ENCODE measurements around the gene KRTAP10-12. TPM values are rescaled to one million over a fixed set of nuclear protein-coding genes. Genes with fewer than 3 reads are reported as not detected.

The KRTAP10-12 gene
- total and polyA plus RNA-seq, 10 donors: not detected

GRCh38 chr21:44730951-44731579 is 34.1 kb downstream of the KRTAP10-12 start:
- intact Hi-C loops (cut with DNase I; ENCODE audit: low total_unique reads): loop anchor here (5.0 kb wide), 1 partner anchor 129 kb away; the partner anchor contains the start of gene KRTAP10-7
- Histone ChIP-seq H3K4me1 (no peaks in the 10 kb centered on the region), H3K9me3 (peaks cover 0 to 12% (median 2%) of the 10 kb centered on the region in 8 donors), H3K27ac (no peak overlapping the region), H3K27me3 (replicated peaks in 1 of 7) (peaks cover 0 to 60% (median 19%) of the 10 kb centered on the region in 7 donors), H3K36me3 (no peaks in the 10 kb centered on the region), H3K4me3 (no peak overlapping the region)
- DNase-seq: no peak
- TF ChIP-seq POLR2AphosphoS5 (IDR thresholded peaks at IDR 0.05) (no peak), POLR2A (IDR thresholded peaks at IDR 0.05) (no peak)
- 60 to 66% (median 61%) methylated on average over 9 of the region's 9 CpGs for WGBS, 5 donors

- H3K9me3 ChIP-seq: peaks cover 0 to 24% (median 14%) of the 10 kb centered on the region in 8 donors
- no peak for TF ChIP-seq CTCF (IDR thresholded peaks at IDR 0.05 in 8 of 11, conservative IDR thresholded peaks at IDR 0.05 in 3 of 11)
- TF ChIP-seq POLR2AphosphoS5 (IDR thresholded peaks at IDR 0.05): no peak
- TF ChIP-seq POLR2A (IDR thresholded peaks at IDR 0.05): no peak
- H3K4me1 ChIP-seq: no peaks in the 10 kb centered on the region
- no peaks in the 10 kb centered on the region for H3K36me3 ChIP-seq
- no peak overlapping the region for H3K4me3 ChIP-seq
- no peak overlapping the region for H3K27ac ChIP-seq
- DNase-seq: no peak
- intact Hi-C loops (cut with DNase I; ENCODE audit: low total_unique reads): loop anchor here (5.0 kb wide), 1 partner anchor 130 kb away; the partner anchor contains the start of gene KRTAP10-7
- WGBS, 5 donors: 86 to 97% (median 93%) methylated on average over 10 of the region's 10 CpGs
- H3K27me3 ChIP-seq (replicated peaks in 1 of 7): peaks cover 0 to 48% (median 8%) of the 10 kb centered on the region in 7 donors
Observed at GRCh38 chr21:44732263-44732662, 35.3 kb downstream of the KRTAP10-12 start.

DNA sequence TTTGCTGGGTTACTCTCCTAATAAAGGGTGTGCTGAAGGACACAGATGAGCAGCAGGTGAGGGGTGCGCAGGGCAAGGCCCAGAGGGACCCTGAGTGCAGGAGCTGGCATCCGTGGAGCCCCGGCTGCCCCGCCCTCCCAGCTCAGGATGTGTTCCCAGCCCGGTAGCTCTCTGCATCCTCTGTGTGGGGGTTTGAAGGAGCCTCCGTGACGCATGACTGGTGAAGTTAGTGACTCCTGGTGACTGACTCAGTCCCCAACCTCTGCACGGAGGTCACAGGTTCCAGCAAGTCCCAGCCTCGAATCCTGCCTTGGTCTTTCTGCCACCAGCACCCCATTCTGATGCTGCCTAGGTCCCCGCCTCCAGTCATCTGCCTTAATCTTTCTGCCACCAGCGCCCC is 36.0 kb downstream of the KRTAP10-12 start:
- no peaks in the 10 kb centered on the region for H3K4me1 ChIP-seq
- no peak for DNase-seq
- no peaks in the 10 kb centered on the region for H3K36me3 ChIP-seq
- no peak for TF ChIP-seq POLR2AphosphoS5 (IDR thresholded peaks at IDR 0.05)
- TF ChIP-seq CTCF (IDR thresholded peaks at IDR 0.05 in 8 of 11, conservative IDR thresholded peaks at IDR 0.05 in 3 of 11): no peak
- TF ChIP-seq POLR2A (IDR thresholded peaks at IDR 0.05): no peak
- H3K27ac ChIP-seq: no peak overlapping the region
- peaks cover 0 to 31% (median 21%) of the 10 kb centered on the region in 8 donors for H3K9me3 ChIP-seq
- intact Hi-C loops (cut with DNase I; ENCODE audit: low total_unique reads): loop anchor here (5.0 kb wide), 1 partner anchor 131 kb away; the partner anchor contains the start of gene KRTAP10-7
- no peak overlapping the region for H3K4me3 ChIP-seq
- 72 to 89% (median 84%) methylated on average over 11 of the region's 11 CpGs for WGBS, 5 donors
- peaks cover 0 to 41% (median 3%) of the 10 kb centered on the region in 7 donors for H3K27me3 ChIP-seq (replicated peaks in 1 of 7)

- intact Hi-C loops (cut with DNase I; ENCODE audit: low total_unique reads): loop anchor here (5.0 kb wide), 1 partner anchor 132 kb away; the partner anchor contains the start of gene KRTAP10-7
- H3K4me1 ChIP-seq: no peaks in the 10 kb centered on the region
- no peak for TF ChIP-seq CTCF (IDR thresholded peaks at IDR 0.05 in 8 of 11, conservative IDR thresholded peaks at IDR 0.05 in 3 of 11)
- no peak for TF ChIP-seq POLR2A (IDR thresholded peaks at IDR 0.05)
- TF ChIP-seq POLR2AphosphoS5 (IDR thresholded peaks at IDR 0.05): no peak
- no peak for DNase-seq
- H3K27me3 ChIP-seq (replicated peaks in 1 of 7): peaks cover 0 to 30% (median 0%) of the 10 kb centered on the region in 7 donors
- 83 to 91% (median 89%) methylated on average over 20 to 21 of the region's 21 CpGs for WGBS, 5 donors
- H3K9me3 ChIP-seq: peaks cover 3 to 44% (median 33%) of the 10 kb centered on the region in 8 donors
- H3K27ac ChIP-seq: no peak overlapping the region
- H3K36me3 ChIP-seq: no peaks in the 10 kb centered on the region
- no peak overlapping the region for H3K4me3 ChIP-seq
Observed at GRCh38 chr21:44734026-44734745, 37.2 kb downstream of the KRTAP10-12 start.

Data from spleen (tissue), 11 donors.